PFSK-1 (cell line): ENCODE results near the gene NOVA1.

ENCODE experiments used
- POLR2AphosphoS5 ChIP-seq: IDR thresholded peaks from 2 replicates; pipeline ENCODE4 v1.6.1; 2012; ENCODE audit warnings: low read depth, mild to moderate bottlenecking, control low read depth, low read length, moderate library complexity
- TF ChIP-seq, protein P1 (sequence below), 2 experiments: IDR thresholded peaks; 2 replicates each; pipeline versions ENCODE4 v1.6.1 to v1.8.0; 2011 to 2012; ENCODE audit warnings: low read depth in 2 of 2, low read length in 2 of 2, control low read depth in 1 of 2, inconsistent platforms in 1 of 2, mild to moderate bottlenecking in 1 of 2, moderate library complexity in 1 of 2; ENCODE audit not compliant: insufficient read depth in 1 of 2

DNA sequence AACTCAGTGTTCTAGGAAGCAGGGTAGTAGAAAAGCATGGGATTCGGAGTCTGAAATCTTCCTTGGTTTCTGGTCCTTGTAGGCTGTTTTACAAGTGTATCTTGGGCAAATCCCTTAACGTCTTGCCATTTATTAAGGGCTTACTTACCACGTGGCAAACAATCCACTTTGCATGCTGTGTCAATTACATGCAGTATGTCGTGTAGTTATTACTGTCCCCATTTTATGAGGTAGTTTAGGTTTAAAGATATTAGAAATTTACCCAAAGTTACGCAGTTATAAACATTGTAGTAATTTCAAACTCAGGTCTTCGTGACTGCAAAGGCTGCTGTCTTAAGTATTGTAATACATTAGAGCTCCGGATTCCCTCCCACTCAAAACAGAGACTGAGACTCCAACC lies 1.5 kb upstream of the NOVA1 start:
- TF ChIP-seq POLR2AphosphoS5 = no peak
- TF ChIP-seq, protein P1, sequence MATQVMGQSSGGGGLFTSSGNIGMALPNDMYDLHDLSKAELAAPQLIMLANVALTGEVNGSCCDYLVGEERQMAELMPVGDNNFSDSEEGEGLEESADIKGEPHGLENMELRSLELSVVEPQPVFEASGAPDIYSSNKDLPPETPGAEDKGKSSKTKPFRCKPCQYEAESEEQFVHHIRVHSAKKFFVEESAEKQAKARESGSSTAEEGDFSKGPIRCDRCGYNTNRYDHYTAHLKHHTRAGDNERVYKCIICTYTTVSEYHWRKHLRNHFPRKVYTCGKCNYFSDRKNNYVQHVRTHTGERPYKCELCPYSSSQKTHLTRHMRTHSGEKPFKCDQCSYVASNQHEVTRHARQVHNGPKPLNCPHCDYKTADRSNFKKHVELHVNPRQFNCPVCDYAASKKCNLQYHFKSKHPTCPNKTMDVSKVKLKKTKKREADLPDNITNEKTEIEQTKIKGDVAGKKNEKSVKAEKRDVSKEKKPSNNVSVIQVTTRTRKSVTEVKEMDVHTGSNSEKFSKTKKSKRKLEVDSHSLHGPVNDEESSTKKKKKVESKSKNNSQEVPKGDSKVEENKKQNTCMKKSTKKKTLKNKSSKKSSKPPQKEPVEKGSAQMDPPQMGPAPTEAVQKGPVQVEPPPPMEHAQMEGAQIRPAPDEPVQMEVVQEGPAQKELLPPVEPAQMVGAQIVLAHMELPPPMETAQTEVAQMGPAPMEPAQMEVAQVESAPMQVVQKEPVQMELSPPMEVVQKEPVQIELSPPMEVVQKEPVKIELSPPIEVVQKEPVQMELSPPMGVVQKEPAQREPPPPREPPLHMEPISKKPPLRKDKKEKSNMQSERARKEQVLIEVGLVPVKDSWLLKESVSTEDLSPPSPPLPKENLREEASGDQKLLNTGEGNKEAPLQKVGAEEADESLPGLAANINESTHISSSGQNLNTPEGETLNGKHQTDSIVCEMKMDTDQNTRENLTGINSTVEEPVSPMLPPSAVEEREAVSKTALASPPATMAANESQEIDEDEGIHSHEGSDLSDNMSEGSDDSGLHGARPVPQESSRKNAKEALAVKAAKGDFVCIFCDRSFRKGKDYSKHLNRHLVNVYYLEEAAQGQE (IDR thresholded peaks at IDR 0.05; ENCODE audit: insufficient read depth in 1 of 2, low read depth in 2 of 2, low read length in 2 of 2) = no peak
